ENCODE measurements around the gene CAMKK2.
A peak's percentile ranks its signal among the peaks of the same experiment; 100 is the strongest.
"Not testable (repeated sequence)": the region's sequence is repeated elsewhere in the genome, so short reads cannot be mapped to it uniquely, and the experiment has no call there.

Gene CAMKK2

DNA sequence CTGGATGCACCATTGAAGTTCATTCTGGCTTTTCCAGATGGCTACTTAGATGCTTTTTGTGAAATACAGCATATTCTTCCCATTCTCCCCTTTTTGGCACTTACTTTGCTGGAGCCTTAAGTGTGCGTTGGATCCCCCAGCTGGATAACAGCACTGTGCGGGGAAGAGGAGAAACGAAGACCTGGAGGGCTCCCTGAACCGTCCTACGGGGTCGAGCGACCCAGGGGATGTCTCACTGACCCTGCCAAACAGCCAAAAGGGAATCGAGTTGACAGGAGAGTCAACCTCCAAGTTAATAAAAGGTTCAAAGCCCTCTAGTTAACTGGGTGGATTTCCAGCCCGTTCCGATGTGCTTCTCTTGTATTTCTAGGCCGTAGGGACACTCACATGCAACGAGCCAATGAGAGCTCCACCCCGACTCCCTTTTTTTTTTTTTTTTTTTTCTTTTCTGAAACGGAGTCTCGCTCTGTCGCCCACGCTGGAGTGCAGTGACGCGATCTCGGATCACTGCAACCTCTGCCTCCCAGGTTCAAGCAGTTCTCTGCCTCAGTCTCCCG, 1.0 kb upstream of the CAMKK2 start:
- no peak for DNase-seq

DNA sequence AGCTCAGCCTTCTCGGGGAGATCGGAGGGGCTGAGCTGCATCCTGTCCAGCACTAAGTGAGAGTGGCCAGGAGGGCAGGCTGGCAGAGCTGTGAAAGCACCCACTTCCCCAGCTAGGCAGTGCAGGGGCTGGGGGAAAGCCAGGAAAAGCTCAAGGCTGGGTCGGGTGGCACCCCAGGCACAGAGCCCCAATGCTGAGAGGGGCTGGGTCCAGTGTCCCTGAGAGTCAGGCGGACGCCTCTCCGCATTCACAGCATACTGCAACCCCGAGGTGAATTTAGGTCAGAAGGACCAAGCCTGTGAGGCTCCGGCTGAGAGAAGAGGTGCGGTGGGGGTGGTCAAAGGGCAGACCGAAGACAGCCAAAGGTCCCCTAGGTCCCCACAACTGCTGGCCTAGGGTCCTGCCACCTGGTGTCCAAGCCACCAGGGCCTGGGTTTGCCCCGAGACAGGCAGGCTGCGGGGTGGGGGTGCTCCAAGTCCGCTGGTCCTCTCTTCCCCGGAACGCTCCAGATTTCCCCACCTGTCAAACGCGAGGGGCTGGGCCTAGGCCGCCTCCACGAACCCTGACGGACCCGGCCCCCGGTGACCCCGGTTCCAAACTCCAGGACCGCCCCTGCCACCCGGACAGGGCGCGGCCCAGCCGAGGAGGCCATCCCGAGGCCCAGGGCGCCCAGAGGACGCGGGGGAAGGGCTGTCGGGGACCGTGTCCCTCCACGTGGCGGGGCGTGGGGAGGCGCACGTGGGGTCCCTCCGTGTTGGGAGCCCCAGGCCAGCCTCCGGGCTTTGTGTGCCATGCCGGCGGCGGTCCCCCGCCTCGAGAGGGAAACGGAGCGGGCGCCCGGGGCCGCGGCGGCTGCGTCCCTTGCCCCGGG, 527 bp downstream of the CAMKK2 start:
- peak; percentile 18 for DNase-seq

DNA sequence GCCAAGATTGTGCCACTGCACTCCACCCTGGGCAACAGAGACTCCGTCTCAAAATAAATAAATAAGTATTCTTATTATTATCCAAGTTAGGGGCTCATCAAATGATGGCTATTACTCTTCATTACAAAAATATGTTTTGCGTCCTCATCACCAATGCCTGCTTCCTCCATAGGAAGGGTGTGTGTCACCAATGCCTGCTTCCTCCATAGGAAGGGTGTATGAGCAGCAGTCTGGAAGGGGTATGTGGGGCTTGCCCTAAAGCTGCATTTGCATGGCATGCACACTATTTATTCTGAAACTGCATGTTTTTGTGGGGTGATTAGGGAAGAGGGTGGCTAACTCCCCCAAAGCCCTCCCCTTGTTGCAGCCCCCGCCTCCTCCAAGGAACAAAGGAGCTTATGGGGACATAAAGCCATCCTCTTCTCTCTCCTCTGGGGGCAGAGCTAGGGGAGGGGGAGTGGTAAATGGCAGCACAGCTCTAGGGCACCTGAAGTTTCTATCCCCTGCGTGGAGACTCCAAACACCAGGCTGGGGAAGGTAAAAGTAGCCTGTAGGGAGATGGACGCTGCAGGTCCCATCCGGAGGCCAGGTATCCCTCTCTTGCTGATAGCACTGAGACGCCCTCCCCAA, 1.3 kb downstream of the CAMKK2 start:
- DNase-seq: no peak

DNA sequence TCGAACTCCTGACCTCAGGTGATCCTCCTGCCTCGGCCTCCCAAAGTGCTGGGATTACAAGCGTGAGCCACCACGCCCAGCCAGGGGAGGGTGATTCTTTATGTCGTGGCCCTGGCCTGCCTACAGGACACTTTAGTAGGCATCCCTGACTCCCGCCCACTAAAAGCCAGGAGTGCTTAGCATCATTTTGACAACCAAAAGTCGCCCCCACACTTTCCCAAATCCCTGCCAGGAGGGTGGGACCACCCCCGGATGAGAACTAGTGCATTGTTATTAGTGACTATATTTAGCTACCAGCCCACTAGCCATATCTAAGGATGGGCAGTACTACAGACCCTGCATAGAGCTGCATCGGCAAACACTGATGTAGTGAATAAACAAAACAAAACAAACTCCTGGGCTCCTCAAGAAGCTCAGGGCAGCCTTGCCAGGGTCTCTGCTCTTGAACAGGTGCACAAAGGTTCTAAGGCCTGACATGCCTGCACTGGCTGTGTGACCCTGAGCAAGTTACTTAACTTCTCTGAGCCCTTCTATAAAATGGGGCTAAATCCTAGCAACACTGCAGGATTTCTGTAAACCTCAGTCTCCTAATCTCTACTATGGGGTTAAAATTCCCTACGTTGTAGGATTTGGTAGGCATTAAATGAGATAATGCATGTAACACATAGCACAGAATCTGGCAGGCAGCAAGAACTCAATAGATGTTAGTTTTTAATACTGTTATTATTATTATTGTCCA, 2.2 kb downstream of the CAMKK2 start:
- DNase-seq: no peak

DNA sequence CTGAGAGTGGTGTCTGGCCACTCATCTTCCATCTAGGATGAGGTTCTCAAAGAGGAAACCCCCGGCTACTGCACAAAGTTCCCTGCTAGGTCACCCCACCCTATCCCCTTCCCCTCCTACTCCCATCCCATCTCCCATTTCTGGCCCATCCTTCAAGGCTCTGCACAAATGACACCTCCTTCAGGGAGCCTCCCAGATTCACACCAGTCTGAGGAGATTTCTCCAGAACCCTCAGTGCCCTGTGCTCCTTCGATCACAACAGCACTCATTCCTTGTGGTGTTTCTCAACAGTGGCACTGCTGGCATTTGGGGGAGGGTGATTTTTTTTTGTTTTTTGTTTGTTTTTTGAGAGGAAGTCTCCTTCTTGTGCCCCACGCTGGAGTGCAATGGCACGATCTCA, 2.9 kb downstream of the CAMKK2 start:
- no peak for DNase-seq

DNA sequence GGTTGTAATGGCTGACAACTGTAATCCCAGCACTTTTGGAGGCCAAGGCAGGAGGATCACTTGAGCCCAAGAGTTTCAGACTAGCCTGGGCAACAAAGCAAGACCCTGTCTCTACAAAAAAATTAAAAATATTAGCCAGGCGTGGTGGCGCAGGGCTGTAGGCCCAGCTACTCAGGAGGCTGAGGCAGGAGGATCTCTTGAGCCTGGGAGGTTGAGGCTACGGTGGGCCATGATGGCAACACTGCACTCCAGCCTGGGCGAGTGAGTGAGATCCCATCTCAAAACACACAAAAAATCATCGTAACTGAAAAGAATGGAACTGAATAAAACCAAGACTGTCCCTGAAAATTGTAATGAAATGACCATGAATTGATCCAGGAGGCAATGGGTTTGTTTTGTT, 6.1 kb downstream of the CAMKK2 start:
- DNase-seq: no peak

DNA sequence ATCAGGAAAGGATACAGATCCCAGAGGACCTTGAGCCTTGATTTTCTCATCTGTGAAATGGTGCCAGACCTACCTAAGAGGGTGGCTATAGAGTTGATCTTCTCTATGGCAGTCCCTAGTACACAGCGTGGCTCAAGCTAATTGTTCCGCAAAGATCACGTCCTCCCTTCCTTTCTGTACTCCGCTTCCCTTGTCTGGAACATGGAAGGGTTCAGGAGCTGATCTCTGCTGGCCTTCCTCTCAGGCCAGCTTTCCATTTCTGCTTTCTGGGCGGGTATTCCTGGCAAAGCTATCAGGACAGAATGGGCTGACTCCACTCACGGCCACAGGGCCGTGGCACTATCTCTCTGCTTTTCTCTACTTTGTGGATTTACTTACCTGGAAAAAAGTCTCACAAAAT, 6.5 kb downstream of the CAMKK2 start:
- DNase-seq: no peak

DNA sequence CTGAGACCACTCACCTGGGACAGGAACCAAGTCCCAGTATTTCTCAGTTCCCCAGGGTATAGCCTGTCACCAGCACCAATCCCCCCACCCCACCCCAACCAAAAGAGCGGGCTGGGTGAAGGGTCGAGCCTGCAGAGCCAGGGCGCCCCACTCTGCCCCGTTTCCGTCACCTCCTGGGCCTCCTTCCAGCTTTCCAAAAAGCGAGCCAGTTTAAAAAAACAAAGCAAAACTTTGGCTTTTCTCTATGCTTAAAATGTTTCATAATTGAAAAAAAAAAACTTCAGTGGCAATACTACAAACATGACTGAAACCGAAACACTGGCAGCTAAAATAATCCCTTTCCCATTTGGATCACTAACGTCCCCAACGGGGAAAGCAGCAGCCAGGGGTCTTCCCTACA, 7.5 kb downstream of the CAMKK2 start:
- DNase-seq: no peak

DNA sequence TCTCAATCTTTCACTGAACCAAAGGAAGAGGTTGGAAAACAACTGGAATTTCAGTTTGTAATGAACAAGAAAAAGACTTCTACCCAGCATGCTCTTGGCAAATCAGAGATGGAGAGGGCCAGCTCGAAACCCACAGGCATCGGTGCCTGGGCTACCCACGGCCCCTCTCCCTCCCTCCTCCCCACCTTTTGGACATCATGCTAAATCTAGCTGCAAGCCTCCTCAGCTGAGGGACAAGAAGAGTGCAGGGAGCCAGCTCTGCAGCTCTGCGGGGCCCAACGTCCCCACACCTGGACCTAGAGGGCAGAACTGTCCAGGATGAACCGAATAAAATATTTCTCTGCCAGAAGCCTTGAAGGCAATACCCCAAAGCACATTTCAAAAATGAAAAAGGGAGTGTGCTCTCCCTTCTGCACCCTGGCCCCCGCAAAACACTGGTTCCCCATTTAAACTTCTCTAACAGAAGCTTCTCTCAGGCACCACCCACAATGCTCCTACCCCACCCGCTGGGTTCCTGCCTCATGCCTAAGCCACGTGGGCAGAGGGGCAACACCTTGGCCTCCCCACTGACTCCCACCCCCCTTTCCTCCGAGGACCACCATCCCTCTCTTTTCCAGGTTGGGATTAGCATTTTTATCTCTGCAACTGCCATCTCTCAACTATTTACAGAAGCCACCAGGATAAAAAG, 8.2 kb downstream of the CAMKK2 start:
- no peak for DNase-seq

DNA sequence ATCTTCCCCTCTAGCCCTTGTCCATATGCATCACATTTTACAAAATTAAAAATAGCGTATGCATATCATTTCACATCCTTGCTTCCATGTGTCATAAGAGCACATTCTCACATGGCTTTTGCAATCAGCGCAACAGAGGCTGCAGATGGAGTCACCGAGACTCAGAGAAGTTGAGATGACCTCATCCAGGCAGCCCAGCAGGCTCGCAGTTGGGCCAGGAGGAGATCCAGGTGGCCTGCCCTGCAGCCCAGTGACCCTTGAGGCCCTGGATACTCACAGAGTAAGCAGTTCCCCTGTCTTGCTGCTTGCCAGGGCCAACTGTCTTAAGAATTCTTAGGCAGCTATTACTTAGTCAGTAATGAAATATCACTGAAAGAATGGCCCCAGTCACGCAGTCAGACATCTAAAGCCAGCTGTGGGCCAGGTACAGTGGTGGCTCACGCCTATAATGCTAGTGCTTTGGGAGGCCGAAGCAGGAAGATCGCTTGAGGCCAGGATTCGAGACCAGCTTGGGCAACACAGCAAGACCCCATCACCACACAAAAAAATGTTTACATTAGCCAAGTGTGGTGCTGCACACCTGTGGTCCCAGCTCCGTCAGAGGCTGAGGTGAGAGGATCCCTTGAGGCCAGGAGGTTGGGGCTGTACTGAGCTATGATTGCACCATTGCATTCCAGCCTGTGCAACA, 9.1 kb downstream of the CAMKK2 start:
- no peak for DNase-seq

DNA sequence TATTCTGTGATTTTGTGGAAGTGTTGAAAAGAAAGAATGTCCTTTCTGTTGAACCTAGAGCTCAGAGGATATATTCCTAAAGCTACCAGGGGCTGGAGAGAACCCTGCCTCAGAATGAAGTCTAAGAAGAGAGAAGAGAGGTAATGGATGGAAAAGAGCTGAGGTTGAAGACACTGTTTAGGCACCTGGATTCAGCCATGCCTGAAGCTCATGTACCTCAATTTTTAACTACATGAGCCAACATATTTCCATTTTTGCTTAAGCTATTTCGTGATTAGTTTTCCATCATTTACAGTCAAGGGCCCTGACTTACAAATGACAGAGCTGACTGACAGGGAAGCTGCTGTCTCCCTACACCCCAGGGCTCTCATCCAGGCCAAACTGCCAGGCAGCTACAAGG, 10.7 kb downstream of the CAMKK2 start:
- DNase-seq: no peak

DNA sequence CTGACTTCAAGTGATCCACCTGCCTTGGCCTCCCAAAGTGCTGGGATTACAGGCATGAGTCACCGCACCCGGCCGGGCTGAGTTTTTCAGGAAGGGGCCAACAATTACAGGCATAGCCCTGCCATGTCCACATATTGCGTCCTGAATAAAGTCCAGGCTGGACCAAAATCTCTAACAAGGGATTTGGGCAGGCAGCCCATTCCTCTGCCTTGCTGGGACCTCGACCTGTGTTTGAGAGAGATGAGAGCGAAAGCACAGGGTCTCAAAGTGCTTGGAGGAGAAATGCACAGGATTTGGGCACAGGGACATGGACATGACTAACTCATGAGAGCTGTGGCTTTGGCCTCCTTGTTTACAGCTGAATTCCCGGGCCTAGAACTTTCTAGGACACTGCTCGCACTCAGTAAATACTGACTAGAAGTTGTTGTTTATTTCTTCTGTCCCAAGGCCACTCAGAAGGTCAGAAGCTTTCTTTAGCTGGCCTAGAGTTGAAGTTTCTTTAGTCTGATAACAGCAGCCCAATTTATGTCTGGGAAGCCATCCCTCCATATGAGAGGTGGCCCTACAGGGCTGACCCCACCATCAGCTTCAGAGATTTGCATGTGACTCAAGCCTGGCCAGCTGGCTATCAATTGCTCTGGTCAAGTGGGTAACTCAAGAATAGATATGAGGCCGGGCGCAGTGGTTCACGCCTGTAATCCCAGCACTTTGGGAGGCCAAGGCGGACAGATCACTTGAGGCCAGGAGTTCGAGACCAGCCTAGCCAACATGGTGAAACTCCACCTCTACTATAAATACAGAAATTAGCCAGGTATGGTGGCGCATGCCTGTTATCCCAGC, 11.7 kb downstream of the CAMKK2 start:
- no peak for DNase-seq

DNA sequence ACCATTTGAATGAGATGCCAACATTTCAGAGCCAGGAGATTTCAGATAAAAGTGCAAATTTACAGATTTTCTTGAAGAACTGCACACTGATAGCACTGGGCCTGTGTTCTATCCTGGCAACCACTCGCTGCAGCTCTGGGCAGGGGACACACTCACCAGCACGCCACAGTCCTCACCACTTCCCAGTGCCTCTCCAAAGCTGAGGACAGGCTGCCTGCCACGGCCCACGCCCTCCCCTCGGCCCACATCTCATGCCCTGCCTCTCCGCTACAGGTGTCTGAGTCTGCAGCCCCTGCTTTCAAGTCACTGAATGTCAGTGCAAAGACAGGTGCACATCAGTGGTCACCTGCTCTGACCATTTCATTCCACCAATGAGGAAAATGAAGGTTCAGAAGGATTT, 12.7 kb downstream of the CAMKK2 start:
- no peak for DNase-seq

DNA sequence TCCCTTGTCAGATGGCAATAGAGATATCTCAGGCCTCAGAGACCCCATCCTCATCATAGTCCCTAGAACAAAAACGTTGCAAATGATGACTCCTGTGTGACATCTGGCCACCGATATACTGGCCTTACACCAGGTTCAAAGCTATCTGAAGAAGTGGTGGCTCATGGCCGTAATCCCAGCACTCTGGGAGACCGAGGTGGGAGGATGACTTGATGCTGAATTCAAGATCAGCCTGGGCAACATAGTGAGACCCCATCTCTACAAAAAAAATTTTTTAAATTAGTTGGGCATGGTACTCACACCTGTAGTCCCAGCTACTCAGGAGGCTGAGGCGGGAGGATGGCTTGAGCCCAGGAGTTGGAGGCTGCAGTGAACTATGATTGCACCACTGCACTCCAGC, 13.1 kb downstream of the CAMKK2 start:
- DNase-seq: no peak

DNA sequence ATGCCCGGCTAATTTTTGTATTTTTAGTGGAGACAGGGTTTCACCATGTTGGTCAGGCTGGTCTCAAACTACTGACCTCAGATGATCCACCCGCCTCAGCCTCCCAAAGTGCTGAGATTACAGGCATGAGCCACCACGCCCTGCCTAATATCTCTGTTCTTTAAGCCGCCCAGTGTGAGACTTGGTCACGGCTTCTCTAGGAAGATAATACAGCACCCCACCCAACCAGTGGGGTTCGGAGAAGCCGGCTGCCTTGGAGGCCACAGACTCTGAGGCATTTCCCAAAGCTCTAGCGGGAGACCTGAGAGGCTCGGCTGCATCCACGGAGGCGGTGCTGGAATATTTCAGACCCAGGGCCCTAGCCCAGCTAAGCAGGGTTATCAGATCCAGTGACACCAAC, 13.6 kb downstream of the CAMKK2 start:
- not testable (repeated sequence) for DNase-seq

DNA sequence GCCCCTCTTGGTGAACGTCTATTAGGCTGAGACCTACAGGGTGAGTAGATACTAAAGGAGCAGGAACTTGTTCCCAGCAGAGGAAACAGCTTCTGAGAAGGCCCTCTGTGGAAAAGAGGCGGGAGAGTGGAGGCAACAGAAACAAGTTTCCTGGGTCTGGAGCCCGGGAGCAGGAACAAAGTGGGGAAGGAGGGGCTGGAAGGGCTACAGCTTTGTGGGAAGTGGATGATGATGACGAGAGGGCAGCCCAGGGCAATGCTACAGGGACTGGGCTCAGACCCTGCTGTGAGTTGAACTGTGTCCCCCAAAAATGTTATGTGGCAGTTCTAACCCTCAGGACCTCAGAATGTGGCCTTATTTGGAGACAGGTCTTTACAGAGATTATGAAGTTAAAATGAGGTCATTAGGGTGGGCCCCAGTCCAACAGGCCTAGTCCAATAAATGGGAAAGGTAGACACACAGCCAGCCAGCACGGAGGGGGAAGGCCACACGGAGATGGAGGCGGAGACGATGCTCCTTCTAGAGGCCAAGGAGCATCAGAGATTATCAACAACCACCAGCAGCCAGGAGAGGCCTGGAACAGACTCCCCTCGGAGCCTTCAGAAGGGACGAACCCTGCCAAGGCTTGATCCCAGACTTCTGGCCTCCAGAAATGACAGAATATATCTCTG, 14.3 kb downstream of the CAMKK2 start:
- DNase-seq: no peak

DNA sequence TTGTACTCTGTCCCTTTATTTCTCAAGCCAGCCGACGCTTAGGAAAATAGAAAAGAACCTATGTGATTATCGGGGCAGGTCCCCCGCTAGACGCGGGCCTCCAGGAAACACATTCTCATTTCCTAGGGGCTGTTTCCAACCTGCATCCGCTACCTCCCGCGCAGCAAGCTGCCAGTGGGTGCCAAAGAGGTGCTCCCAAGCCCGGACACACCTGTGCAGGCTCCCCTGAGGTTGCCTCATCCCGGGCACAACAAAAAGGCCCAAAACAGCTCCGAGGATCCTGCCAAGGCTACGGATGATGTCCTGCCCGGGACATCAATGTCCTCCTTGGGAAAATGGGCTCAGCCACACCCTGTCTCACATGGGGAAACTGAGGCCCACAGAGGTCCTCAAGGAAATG, 15.4 kb downstream of the CAMKK2 start:
- not testable (repeated sequence) for DNase-seq

DNA sequence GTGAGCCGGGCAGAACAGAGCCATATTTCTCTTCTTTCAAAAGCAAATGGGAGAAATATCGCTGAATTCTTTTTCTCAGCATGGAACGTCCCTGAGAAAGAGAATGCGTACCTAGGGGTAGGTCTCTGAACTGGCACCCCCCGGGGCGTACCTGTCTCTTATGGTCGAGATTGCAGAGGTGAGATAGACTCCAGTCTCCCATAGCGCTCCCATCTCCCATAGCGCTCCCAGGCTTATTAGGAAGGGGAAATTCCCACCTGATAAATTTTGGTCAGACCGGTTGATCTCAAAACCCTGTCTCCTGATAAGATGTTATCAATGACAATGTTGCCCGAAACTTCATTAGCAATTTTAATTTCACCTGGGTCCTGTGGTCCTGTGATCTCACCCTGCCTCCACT, 16.0 kb downstream of the CAMKK2 start:
- DNase-seq: not testable (repeated sequence)

DNA sequence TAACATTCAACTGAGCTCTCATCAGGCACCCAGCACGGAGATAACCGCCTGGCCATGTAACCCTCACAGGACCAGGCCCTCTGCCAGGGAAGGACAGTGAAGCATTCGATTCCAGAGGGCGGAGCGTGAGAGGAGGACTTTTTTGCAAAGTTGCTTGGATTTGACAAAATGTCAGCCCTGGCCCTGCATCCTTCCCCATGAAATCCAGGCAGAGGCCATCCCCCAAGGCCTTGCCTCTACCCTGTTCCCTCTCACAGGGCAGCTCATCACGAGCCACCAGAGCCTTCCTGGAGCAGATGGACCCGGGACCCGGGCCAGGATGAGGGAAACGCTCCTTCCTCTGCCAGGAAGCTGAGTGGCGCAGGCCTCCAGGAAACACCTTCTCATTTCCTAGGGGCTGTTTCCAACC, 17.0 kb downstream of the CAMKK2 start:
- no peak for DNase-seq

DNA sequence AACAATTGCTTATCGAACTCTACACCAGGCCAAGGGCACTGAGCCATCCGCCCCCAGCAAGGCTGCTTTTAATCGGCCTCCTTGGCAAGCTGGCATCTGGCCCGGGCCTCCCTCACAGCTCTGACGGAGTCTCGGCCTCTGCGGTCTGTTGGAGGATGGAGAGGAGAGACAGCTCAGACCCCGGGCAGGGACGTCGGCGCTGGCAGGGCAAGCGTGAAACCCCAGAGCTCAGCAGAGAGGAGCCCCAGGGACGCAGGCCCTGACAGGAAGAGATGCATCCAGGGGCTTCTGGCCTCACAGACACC, 17.5 kb downstream of the CAMKK2 start:
- DNase-seq: no peak
